DND-41 (cell line): ENCODE results near the gene TTBK2.
A peak's percentile ranks its signal among the peaks of the same experiment; 100 is the strongest.

Source experiments
- ATAC-seq: fragments of 200-7000 bp; cut with Tn5 transposase; 3 replicates; pipeline ENCODE4 v1.9.1; 2021; ENCODE audit warnings: low read depth; ENCODE audit not compliant: insufficient read depth
- DNase-seq: peaks from one replicate; pipeline ENCODE4 v3.0.0-alpha.2; 2020
- H2AFZ ChIP-seq: 2 replicates; pipeline ENCODE4 v1.6.0; 2012; ENCODE audit warnings: low read depth, low read length
- H3K27ac ChIP-seq: 2 replicates; pipeline ENCODE4 v1.5.1; 2012; ENCODE audit warnings: low read length, inconsistent platforms
- H3K27me3 ChIP-seq: fragments of 200-600 bp; sonication (generic); 2 replicates; pipeline ENCODE4 v1.6.0; 2012; ENCODE audit warnings: low read length, mild to moderate bottlenecking, inconsistent platforms; ENCODE audit not compliant: insufficient read depth, poor library complexity
- H3K36me3 ChIP-seq: 2 replicates; pipeline ENCODE4 v1.5.1; 2012; ENCODE audit warnings: low read length, inconsistent platforms; ENCODE audit not compliant: insufficient read depth
- H3K4me1 ChIP-seq: 2 replicates; pipeline ENCODE4 v1.5.1; 2012; ENCODE audit warnings: mild to moderate bottlenecking, low read length; ENCODE audit not compliant: insufficient read depth
- H3K4me2 ChIP-seq: 2 replicates; pipeline ENCODE4 v1.6.0; 2012; ENCODE audit warnings: mild to moderate bottlenecking, moderate library complexity, low read length, inconsistent platforms; ENCODE audit not compliant: insufficient read depth
- H3K4me3 ChIP-seq, 2 experiments: fragments of 200-600 bp in 1 of 2; shearing (Covaris generic) in 1 of 2; 2 replicates each; pipeline ENCODE4 v1.5.1; 2012 to 2016; ENCODE audit warnings: inconsistent platforms in 2 of 2, low read length in 2 of 2, mild to moderate bottlenecking in 2 of 2, low read depth in 1 of 2, moderate library complexity in 1 of 2
- H3K79me2 ChIP-seq: 2 replicates; pipeline ENCODE4 v1.6.0; 2012; ENCODE audit warnings: low read length, inconsistent platforms; ENCODE audit not compliant: insufficient read depth
- H3K9ac ChIP-seq: 2 replicates; pipeline ENCODE4 v1.6.0; 2012; ENCODE audit warnings: low read depth, mild to moderate bottlenecking, inconsistent platforms, low read length, moderate library complexity
- H3K9me3 ChIP-seq: 2 replicates; pipeline ENCODE4 v1.5.1; 2012; ENCODE audit warnings: low read length, moderate library complexity, mild to moderate bottlenecking, inconsistent platforms; ENCODE audit not compliant: insufficient read depth, severe bottlenecking
- H4K20me1 ChIP-seq: 2 replicates; pipeline ENCODE4 v1.6.0; 2012; ENCODE audit warnings: low read length; ENCODE audit not compliant: insufficient read depth
- EZH2 ChIP-seq: IDR thresholded peaks from 3 replicates; pipeline ENCODE4 v1.6.1; 2012; ENCODE audit warnings: borderline replicate concordance, low read depth, mild to moderate bottlenecking, moderate library complexity, low read length, inconsistent platforms; ENCODE audit not compliant: severe bottlenecking
- TF ChIP-seq, protein P1 (sequence below): IDR thresholded peaks from 2 replicates; pipeline ENCODE4 v1.5.1; 2012; ENCODE audit warnings: borderline replicate concordance, low read length, moderate library complexity, mild to moderate bottlenecking; ENCODE audit not compliant: poor library complexity, severe bottlenecking; ENCODE audit errors: extremely low read depth

The TTBK2 gene

DNA sequence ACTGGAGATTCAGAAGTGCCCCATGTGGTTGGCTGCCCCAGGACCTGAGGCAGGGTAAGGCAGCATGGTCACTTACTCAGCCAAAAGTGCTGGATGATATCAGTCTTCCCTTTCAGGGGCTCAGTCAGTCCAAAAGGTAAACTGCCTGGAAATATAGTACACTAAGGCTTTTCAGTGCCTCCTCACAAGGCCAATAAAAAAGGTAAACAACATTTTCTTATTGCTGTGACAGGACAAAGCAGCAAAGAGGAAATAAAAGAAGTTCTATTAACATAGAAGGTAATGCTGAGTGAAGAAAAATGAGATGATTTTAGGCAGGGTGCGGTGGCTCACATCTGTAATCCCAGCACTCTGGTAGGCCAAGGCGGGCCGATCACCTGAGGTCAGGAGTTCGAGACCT, 117.1 kb downstream of the TTBK2 start:
- no peaks in the 10 kb centered on the region for H4K20me1 ChIP-seq
- H3K9me3 ChIP-seq: no peaks in the 10 kb centered on the region
- no peak overlapping the region for H3K4me2 ChIP-seq
- no peaks in the 10 kb centered on the region for H3K4me1 ChIP-seq
- DNase-seq (no peak), ATAC-seq (no peak)
- H3K36me3 ChIP-seq: peaks cover 19% of the 10 kb centered on the region
- TF ChIP-seq, protein P1, sequence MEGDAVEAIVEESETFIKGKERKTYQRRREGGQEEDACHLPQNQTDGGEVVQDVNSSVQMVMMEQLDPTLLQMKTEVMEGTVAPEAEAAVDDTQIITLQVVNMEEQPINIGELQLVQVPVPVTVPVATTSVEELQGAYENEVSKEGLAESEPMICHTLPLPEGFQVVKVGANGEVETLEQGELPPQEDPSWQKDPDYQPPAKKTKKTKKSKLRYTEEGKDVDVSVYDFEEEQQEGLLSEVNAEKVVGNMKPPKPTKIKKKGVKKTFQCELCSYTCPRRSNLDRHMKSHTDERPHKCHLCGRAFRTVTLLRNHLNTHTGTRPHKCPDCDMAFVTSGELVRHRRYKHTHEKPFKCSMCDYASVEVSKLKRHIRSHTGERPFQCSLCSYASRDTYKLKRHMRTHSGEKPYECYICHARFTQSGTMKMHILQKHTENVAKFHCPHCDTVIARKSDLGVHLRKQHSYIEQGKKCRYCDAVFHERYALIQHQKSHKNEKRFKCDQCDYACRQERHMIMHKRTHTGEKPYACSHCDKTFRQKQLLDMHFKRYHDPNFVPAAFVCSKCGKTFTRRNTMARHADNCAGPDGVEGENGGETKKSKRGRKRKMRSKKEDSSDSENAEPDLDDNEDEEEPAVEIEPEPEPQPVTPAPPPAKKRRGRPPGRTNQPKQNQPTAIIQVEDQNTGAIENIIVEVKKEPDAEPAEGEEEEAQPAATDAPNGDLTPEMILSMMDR: no peak
- TF ChIP-seq EZH2: no peak
- H3K79me2 ChIP-seq: no peaks in the 10 kb centered on the region
- no peaks in the 10 kb centered on the region for H3K27me3 ChIP-seq
- no peak overlapping the region for H2AFZ ChIP-seq
- no peak overlapping the region for H3K27ac ChIP-seq
- no peak overlapping the region for H3K4me3 ChIP-seq
- H3K9ac ChIP-seq: no peak overlapping the region

DNA sequence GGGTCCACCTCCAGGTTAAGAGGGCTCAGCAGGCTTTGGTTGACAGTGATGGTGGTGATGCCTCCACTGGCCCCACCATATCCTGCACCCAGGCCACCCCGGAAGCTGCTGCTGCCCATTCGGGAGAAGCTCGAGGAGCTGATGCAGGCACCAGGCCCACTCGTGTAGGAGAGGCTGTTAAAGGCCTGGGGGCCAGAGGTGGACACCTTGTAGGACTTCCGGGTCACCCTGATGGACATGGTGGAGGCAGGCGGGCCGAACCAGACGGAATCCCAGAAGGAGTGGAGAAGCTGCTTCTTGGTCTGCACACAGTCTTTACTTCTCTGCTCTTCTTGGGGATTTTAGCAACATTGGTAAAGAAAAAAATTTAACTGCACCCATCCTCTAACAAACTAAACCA, 118.4 kb downstream of the TTBK2 start:
- no peak overlapping the region for H3K4me2 ChIP-seq
- peaks cover 19% of the 10 kb centered on the region for H3K36me3 ChIP-seq
- H3K4me3 ChIP-seq: no peak overlapping the region
- H3K9me3 ChIP-seq: no peaks in the 10 kb centered on the region
- ATAC-seq (no peak), DNase-seq (no peak)
- H2AFZ ChIP-seq: no peak overlapping the region
- no peaks in the 10 kb centered on the region for H3K27me3 ChIP-seq
- H3K9ac ChIP-seq: no peak overlapping the region
- H3K79me2 ChIP-seq: no peaks in the 10 kb centered on the region
- TF ChIP-seq, protein P1: no peak
- no peak for TF ChIP-seq EZH2
- no peaks in the 10 kb centered on the region for H4K20me1 ChIP-seq
- no peak overlapping the region for H3K27ac ChIP-seq
- H3K4me1 ChIP-seq: 0 out of 2 replicates have a peak, but pooled peaks cover under 1% of the 10 kb centered on the region

DNA sequence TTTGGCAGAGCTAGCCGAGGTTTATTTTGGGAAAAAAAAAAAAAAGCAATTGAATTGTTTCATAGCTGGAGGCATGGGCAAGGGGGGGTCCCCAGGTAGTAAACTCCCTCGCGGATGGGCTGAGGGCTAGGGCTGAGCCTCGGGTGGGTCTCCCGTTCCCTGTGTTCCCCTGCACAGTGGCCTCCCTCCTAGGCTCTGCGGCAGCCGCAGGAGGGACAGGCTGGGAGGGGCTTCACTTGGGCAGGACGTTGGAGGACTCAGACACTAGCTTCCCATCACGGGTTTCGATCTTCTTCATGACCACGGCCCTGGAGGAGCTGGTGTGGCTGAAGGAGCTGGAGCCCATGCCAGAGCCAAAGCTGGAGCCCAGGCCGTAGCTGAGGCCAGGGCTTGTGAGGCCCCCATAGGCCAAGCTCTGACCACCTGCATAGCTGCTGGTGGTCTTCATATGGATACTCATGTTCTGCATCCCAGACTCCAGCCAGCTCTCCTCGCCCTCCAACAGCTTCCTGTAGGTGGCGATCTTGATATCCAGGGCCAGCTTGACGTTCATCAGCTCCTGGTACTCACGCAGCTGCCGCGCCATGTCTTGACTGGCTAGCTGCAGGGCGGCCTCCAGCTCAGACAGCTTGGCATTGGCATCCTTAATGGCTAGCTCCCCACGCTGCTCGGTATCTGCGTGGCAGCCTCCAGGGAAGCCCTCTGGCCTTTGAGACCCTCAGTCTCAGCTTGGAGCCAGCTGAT, 119.7 kb downstream of the TTBK2 start:
- H3K27me3 ChIP-seq: no peaks in the 10 kb centered on the region
- no peak overlapping the region for H3K9ac ChIP-seq
- peaks cover 12% of the 10 kb centered on the region for H3K4me1 ChIP-seq
- H3K4me3 ChIP-seq: no peak overlapping the region
- no peaks in the 10 kb centered on the region for H3K79me2 ChIP-seq
- no peak for TF ChIP-seq EZH2
- TF ChIP-seq, protein P1: peak; percentile 47
- no peaks in the 10 kb centered on the region for H3K9me3 ChIP-seq
- no peak for ATAC-seq
- H3K4me2 ChIP-seq: no peak overlapping the region
- H2AFZ ChIP-seq: no peak overlapping the region
- peaks cover 19% of the 10 kb centered on the region for H3K36me3 ChIP-seq
- no peak overlapping the region for H3K27ac ChIP-seq
- no peaks in the 10 kb centered on the region for H4K20me1 ChIP-seq
- peak; percentile 11 for DNase-seq

DNA sequence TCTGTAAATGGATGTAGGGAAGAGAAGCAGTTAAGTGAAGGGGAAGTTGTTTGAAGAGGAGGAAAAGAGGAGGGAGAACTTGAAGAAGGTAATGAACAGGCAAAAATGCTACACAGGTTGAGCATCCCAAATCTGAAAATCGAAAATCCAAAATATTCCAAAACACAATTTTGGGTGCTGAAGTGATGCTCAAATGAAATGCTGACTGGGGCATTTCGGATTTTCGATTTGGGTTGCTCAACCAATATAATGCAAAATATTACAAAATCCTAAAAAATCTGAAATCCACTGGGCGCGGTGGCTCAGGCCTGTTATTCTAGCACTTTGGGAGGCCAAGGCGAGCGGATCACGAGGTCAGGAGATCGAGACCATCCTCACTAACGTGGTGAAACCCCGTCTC, 121.8 kb downstream of the TTBK2 start:
- peaks cover 22% of the 10 kb centered on the region for H3K36me3 ChIP-seq
- H3K4me3 ChIP-seq: no peak overlapping the region
- H3K27ac ChIP-seq: no peak overlapping the region
- H4K20me1 ChIP-seq: no peaks in the 10 kb centered on the region
- no peak for TF ChIP-seq EZH2
- TF ChIP-seq, protein P1: no peak
- H2AFZ ChIP-seq: no peak overlapping the region
- H3K9ac ChIP-seq: no peak overlapping the region
- H3K4me1 ChIP-seq: peaks cover 12% of the 10 kb centered on the region
- DNase-seq: no peak
- H3K9me3 ChIP-seq: no peaks in the 10 kb centered on the region
- no peaks in the 10 kb centered on the region for H3K27me3 ChIP-seq
- ATAC-seq: no peak
- H3K4me2 ChIP-seq: no peak overlapping the region
- no peaks in the 10 kb centered on the region for H3K79me2 ChIP-seq
